GM21515 (cell line): ENCODE measurements around the gene CBFA2T3.
"Not testable (repeated sequence)": the region's sequence is repeated elsewhere in the genome, so short reads cannot be mapped to it uniquely, and the experiment has no call there.

Experiments
- ATAC-seq: cut with Tn5 transposase; IDR thresholded peaks from one replicate; pipeline ENCODE4 v1.9.1; 2021; ENCODE audit not compliant: unreplicated experiment

Gene CBFA2T3

GRCh38 chr16:88925540-88925887, 51.5 kb downstream of the CBFA2T3 start:
- no peak for ATAC-seq

DNA sequence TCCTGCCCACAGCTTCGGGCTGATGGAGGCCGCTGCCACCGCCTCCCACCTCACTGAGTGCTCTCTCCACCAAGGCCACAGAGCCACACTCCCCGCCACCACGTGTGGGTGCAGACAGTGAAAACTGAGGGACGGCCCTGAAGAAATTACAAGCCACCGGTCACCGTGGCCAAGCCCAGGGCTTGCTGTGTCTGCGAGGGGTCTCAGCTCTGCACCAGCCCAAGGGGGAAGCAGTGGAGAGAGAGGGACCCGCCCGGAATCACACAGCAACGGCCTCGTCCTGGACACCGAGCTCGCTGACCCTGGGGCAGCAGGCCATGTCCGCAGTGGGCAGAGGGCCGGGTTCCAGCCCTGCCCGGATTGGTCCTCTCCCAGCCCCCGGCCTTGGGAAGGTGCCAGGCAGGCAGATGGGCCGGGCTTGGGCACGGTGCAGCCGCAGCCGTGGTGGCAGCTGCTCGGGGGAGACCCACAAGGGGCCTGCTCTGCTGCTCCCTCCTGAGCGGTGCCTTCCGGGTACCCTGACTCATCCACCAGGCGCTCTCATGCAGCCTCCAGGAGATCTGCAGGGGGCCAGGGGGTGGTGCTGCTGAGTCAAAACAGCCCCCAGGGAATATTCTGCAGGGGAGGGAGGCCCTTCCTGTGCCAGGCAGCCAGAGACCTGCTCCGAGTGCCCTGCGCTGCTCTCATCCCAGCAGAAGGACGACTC, 52.0 kb downstream of the CBFA2T3 start:
- no peak for ATAC-seq

- ATAC-seq: no peak
Measured at GRCh38 chr16:88923926-88924833, 52.8 kb downstream of the CBFA2T3 start.

DNA sequence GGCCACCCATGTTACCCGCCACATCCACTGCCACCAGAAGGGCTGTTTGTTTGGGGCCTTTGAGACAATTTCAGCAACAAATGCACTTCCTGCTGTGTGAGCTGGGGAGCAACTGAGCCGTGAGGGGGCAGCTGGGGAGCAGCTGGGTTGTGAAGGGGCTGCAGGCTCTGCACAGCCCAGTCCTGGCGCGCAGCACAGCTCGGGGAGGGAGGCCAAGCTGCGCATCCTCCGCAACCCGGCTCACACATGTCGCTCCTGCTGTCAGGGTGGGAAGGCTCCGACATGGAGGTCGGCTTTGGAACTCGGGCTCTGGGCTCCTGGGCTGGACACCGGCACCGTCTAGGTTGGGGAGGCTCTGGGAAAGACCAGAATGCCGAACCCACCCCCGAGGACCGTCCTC, 53.6 kb downstream of the CBFA2T3 start:
- ATAC-seq: no peak

- ATAC-seq: no peak
Measured at GRCh38 chr16:88922826-88923410, 54.1 kb downstream of the CBFA2T3 start.

DNA sequence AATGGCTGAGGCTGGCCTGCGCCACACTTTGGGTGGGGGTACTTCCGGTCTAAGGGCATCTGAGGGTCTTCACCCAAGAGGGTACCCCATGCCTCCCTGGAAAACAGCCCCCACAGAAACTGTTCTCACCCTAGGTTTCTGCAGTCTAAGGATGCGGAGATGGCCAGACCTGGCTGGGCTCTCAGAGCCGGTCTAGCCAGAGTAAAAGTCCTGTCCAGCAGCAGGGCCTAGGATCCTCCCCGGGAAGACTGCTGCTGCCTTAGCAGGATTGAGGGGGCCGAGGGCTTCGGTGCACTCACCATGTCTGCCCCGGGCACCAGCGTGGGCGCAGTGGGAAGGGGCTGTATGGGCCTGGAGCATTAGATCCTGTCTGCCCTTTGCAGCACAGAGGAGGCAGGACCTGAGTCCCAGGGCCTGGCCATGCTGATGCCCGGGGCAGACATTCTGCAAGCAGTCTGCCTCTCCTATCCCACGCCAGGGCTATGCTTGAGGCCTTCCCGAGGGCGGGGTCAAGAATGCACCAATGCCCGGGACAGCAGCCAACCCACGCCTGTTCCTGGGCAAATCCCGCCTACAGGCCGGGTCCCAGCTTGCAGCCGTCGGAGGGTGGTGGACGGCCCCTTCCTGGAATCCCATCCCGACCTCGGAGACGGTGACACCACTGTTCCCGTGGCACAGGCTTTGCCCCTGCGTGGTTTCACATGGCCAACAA, 54.7 kb downstream of the CBFA2T3 start:
- no peak for ATAC-seq

DNA sequence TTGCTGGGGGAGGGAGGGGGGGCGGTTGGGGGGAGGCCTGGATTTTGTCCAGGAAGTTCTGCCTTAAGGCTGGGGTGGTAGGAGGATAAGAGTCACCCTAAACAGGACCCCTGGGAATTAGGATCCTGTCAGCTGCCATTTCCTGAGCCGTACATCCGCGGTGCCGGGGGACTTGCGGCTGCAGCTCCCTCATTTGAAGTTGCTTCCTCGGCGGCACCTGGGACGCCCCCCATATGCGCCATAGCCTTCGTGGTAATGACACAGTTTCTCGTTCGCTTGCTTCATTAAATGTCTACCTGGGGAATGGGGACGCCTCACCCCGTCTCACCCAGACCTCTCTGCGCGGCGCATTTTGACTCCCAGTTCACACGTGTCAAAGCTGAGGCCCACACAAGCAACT, 55.4 kb downstream of the CBFA2T3 start:
- no peak for ATAC-seq

GRCh38 chr16:88920618-88921590, 56.1 kb downstream of the CBFA2T3 start:
- no peak for ATAC-seq

DNA sequence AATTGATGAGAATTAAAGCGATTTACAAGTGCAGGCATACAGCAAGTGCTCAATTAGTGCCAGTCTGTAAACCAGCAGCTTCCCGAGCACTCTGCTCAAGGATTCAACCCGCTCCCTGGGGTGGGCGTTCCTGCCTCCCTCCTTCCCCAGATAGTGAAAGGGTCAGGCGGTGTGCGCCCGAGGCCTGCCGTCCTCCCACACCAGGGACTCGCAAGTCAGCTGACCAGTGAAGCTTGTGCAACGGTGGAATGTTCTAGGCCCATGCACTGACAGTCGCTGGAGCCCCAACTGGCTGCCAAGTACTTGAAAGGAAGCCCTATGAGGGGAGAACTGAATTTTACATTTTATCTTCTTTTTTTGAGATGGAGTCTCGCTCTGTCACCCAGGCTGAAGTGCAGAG, 57.1 kb downstream of the CBFA2T3 start:
- no peak for ATAC-seq

- not testable (repeated sequence) for ATAC-seq
Measured at GRCh38 chr16:88918896-88919295, 58.1 kb downstream of the CBFA2T3 start.

DNA sequence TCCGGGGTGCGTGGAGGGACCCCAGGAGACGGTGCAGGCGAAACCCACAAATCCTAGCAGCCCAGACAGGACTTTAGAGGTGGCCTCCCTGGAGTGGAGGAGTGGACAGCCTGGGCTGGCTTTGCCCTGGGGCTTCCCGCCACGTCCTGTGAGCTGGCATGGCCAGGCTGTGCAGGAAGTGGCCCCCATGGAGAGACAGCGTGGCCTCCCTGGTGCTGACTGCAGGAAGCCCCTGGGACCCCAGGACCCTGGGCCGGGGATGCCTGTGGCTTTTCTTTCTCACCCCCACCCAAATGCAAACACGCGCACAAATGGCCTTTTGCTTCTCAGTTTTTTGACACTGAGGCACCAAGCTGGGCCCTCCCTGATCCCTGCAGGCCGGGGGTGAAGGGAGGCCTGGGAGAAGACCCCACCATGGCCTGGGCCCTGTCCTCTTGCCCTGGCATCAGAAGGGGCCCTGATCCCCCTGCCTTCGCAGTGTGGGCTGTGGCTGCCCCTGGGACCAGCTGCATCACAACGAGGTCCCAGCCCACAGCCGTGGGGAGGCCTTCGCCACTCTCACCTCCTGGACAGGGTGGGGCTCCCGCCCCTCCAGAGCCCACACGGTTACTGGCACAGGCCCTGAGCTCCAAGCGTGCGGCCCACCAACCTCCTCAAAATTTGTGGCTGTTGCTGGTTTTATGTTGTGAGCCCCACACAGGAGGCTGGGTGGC, 58.9 kb downstream of the CBFA2T3 start:
- no peak for ATAC-seq

DNA sequence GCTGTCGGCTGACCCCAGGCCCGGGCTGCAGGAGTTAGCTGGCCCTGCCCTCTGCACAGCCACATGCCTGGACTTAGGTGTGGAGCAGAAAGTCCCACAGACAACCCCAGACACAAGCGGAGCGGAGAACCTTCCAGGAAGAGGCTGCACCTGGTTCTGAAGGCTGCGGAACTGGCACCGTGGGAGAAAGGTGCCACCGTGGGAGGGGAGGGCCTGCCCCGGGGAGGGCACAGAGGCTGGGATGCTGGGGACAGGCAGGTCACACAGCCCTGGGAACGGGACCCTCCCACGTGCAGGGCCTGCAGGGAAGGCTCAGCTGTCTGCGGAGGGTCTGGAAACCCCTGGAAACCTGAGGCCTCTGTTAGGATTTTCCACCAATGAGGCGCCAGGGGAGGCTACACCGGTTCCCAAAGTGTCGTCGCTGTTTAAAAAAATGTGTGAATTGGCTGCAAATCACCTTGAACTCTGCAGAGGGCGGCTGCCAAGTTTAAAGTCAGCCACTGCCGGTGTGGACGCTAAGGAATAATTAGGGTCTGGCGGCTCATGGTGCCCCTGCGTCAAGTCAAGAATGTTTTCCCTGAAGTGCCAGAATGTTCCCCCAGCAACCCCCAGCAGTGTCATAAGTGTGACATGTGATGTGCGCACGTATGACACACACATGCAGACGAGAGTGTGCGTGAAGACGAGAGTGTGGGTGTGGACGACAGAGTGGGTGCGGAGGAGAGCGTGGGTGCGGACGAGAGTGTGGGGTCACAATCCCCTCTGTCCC, 59.7 kb downstream of the CBFA2T3 start:
- no peak for ATAC-seq

GRCh38 chr16:88915639-88916327, 61.2 kb downstream of the CBFA2T3 start:
- ATAC-seq: no peak

DNA sequence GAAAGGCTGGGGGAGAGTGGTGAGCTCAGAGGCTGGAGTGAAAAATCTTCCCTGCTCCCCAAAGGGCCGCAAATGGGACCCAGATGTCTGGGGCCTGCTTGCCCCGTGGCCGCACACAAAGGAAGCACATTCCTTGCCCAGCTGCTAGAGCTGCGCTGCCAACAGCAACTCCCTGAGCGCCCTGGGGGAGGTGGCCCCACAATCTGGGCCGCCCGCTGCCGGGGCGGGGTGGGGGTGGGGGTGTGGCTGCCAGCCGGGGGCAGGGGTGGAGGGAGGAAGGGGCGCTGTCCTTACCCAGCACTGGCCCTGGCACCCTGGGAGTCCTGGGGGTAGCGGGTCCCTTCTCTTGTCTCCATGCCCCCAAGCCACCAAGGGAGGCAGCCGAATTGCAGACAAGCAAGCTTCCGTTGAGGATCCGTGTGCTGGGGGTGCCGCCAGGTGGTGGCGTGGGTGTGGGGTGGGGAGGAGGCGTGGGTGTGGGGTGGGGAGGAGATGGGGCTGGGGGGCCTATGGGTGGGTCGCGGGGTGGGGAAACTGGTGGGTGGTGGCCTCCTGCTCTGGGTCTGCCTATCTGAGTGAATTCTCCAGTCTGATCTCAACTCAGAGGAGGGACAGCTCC, 62.1 kb downstream of the CBFA2T3 start:
- ATAC-seq: no peak

GRCh38 chr16:88913870-88914269, 63.1 kb downstream of the CBFA2T3 start:
- ATAC-seq: no peak

DNA sequence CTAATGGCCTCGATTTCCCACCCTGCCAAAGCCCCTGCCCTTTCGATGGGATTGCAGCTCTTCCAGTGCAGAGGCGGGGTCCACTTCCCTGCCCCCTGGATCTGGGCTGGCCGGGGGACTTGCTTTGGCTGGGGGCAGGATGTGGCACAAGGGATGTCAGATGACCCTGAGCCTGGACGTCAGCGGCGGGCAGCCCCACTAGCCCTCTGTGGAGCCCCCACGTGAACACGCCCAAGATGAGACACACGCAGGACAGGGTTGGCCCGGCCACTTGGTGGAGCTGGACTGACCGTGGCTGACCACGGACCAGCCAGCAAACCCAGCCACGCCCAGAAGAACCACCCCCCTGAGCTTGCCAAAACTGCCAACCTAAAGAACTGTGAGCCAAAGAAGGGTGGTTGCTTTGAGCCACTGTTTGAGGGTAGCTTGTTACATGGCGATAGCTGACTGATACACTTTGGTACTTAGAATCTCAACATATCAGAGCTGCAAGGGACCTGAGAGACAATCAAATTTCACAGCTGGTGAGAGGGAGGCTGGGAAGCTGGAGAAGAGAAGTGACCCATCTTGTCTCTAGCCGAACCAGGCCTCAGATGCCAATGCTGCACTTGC, 63.9 kb downstream of the CBFA2T3 start:
- no peak for ATAC-seq

DNA sequence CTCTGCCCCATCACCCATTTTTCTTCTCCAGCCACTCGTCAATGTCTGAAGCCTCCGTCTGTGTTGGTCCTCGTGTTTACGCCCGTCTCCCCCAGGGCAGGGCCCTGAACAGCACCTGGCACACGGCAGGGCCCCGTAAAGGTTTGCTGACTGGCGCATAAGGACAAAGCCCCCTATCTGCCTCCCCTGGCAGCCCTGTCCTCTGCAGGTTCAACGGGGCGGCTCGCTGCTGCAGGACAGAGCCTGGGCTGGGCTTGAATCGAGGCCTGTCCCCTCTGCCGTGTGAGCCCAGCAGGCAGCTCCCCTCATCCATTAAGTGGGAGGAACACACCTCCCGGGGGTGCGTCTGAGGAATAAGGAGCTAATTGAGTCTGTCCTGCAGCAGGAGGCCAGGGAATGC, 64.5 kb downstream of the CBFA2T3 start:
- no peak for ATAC-seq
